ENCODE results near the gene GGA2.

- TF ChIP-seq CTCF (conservative IDR thresholded peaks at IDR 0.05; ENCODE audit: low read depth, low read length), result no peak
- no peak for TF ChIP-seq EZH2 (IDR thresholded peaks at IDR 0.05; ENCODE audit: low read length, unreplicated experiment)
- no peak for TF ChIP-seq EZH2phosphoT487 (IDR thresholded peaks at IDR 0.05; ENCODE audit: borderline replicate concordance, low read length)
Observed at GRCh38 chr16:23496821-23497542, 13.3 kb downstream of the GGA2 start.
